HepG2 (cell line): ENCODE results near the gene YY1. TPM values are rescaled to one million over a fixed set of nuclear protein-coding genes. Genes with fewer than 3 reads are reported as not detected.

Experiments used
- ATAC-seq: fragments of 200-7000 bp; cut with Tn5 transposase; 3 replicates; pipeline ENCODE4 v1.9.1; 2020; ENCODE audit warnings: mild to moderate bottlenecking, moderate library complexity
- BruUV-seq: library from RNA; stranded (reverse); fragments of 400-500 nt; replicated peaks from 2 replicates; lab custom pipeline; 2021; lab: Mats Ljungman, UMichigan
- CTCF ChIA-PET: fragments of 300-600 bp; formaldehyde crosslinking; extraction: SDS; loops from one replicate; lab custom pipeline; 2021; ENCODE audit warnings: low total read pairs, inconsistent platforms, low intra/inter-chr PET ratio; lab: Yijun Ruan, JAX
- POLR2A ChIA-PET: fragments of 350-600 bp; sonication (Branson Sonifier 250); formaldehyde crosslinking; loops from one replicate; lab custom pipeline; 2020; ENCODE audit warnings: antibody characterized with exemption, inconsistent platforms; lab: Yijun Ruan, JAX
- DNase-seq: peaks from one replicate; pipeline ENCODE4 v3.0.0-alpha.2; 2015; ENCODE audit warnings: low spot score
- FAIRE-seq: peaks from 3 replicates; lab custom pipeline; 2011; peaks lifted over from hg19 to GRCh38; lab: Jason Lieb, UNC
- H2AFZ ChIP-seq: one replicate; pipeline ENCODE4 v1.6.1; 2011; ENCODE audit warnings: low read length, inconsistent platforms
- H3K27ac ChIP-seq: fragments of 300-600 bp; 3 replicates; pipeline ENCODE4 v1.8.0; 2011; ENCODE audit warnings: mixed run types, mild to moderate bottlenecking, mixed read lengths, low read length, inconsistent platforms; ENCODE audit not compliant: insufficient read depth; ENCODE audit errors: extremely low read length
- H3K27me3 ChIP-seq, 2 experiments: fragments of 200-600 bp in 1 of 2; 2 replicates in 1 of 2; 3 replicates in 1 of 2; pipeline versions ENCODE4 v1.6.0 to v1.8.0; 2011; ENCODE audit warnings: low read length in 2 of 2, mild to moderate bottlenecking in 2 of 2, moderate library complexity in 2 of 2, inconsistent platforms in 1 of 2; ENCODE audit not compliant: insufficient read depth in 2 of 2, control insufficient read depth in 1 of 2
- H3K36me3 ChIP-seq, 2 experiments: fragments of 200-600 bp in 1 of 2; replicated peaks in 1 of 2; 2 replicates in 1 of 2; 3 replicates in 1 of 2; pipeline versions ENCODE4 v1.5.1 to v1.8.0; 2011; ENCODE audit warnings: low read length in 2 of 2, inconsistent platforms in 1 of 2; ENCODE audit not compliant: insufficient read depth in 2 of 2, control insufficient read depth in 1 of 2
- H3K4me1 ChIP-seq: 2 replicates; pipeline ENCODE4 v1.5.1; 2012; ENCODE audit warnings: low read length, inconsistent platforms; ENCODE audit not compliant: insufficient read depth
- H3K4me2 ChIP-seq: 2 replicates; pipeline ENCODE4 v1.6.0; 2011; ENCODE audit warnings: low read depth, low read length, inconsistent platforms
- H3K4me3 ChIP-seq, 3 experiments: fragments of 200-600 bp in 1 of 3; sonication (generic), shearing (Covaris generic) in 1 of 3; replicated peaks in 1 of 3; 2 replicates each; pipeline ENCODE4 v1.5.1; 2011 to 2016; ENCODE audit warnings: low read length in 3 of 3, inconsistent platforms in 2 of 3, low read depth in 2 of 3, mild to moderate bottlenecking in 2 of 3, control low read depth in 1 of 3, mixed read lengths in 1 of 3; ENCODE audit not compliant: insufficient read depth in 1 of 3
- H3K79me2 ChIP-seq: one replicate; pipeline ENCODE4 v1.6.1; 2011; ENCODE audit warnings: low read length, inconsistent platforms; ENCODE audit not compliant: insufficient read depth
- H3K9ac ChIP-seq: 2 replicates; pipeline ENCODE4 v1.6.0; 2011; ENCODE audit warnings: mild to moderate bottlenecking, low read depth, low read length, inconsistent platforms; ENCODE audit not compliant: insufficient read depth
- H3K9me3 ChIP-seq: 2 replicates; pipeline ENCODE4 v1.5.1; 2012; ENCODE audit warnings: mild to moderate bottlenecking, low read length
- H4K20me1 ChIP-seq: 2 replicates; pipeline ENCODE4 v1.6.0; 2011; ENCODE audit warnings: inconsistent platforms, mild to moderate bottlenecking, low read length, moderate library complexity; ENCODE audit not compliant: insufficient read depth
- AHR ChIP-seq: IDR thresholded peaks from 2 replicates; pipeline ENCODE4 v1.6.1; 2018; ENCODE audit warnings: missing genetic modification reagents, missing compliant biosample characterization
- MBD4 ChIP-seq: IDR thresholded peaks from 2 replicates; pipeline ENCODE4 v1.6.1; 2012; ENCODE audit warnings: low read length, inconsistent platforms, borderline replicate concordance
- REST ChIP-seq, 2 experiments: IDR thresholded peaks; 2 replicates each; pipeline ENCODE4 v1.6.1; 2011 to 2012; ENCODE audit warnings: low read length in 2 of 2, borderline replicate concordance in 1 of 2, low read depth in 1 of 2, mild to moderate bottlenecking in 1 of 2, moderate library complexity in 1 of 2
- RNF2 ChIP-seq: fragments of 450-650 bp; conservative IDR thresholded peaks from 2 replicates; pipeline ENCODE4 v1.6.1; 2016; ENCODE audit warnings: low read depth
- SMAD3 ChIP-seq: sonication (generic); formaldehyde crosslinking; IDR thresholded peaks from 2 replicates; pipeline ENCODE4 v1.4.0; 2020; ENCODE audit warnings: missing genetic modification reagents
- TGIF2 ChIP-seq: IDR thresholded peaks from 2 replicates; pipeline ENCODE4 v1.6.1; 2016; ENCODE audit warnings: control low read depth, missing compliant biosample characterization
- UBTF ChIP-seq: sonication (generic); formaldehyde crosslinking; IDR thresholded peaks from 2 replicates; pipeline ENCODE4 v1.4.0; 2020; ENCODE audit warnings: mild to moderate bottlenecking, missing genetic modification reagents
- ZFP37 ChIP-seq: sonication (generic); formaldehyde crosslinking; IDR thresholded peaks from 2 replicates; pipeline ENCODE4 v1.4.0; 2020; ENCODE audit warnings: missing genetic modification reagents, borderline replicate concordance
- ZNF317 ChIP-seq: sonication (generic); formaldehyde crosslinking; IDR thresholded peaks from 2 replicates; pipeline ENCODE4 v1.5.0; 2020; ENCODE audit warnings: mild to moderate bottlenecking, missing genetic modification reagents
- WGBS: methylation state at CpG from one replicate; pipeline ENCODE4 v1.1.6; 2017; ENCODE audit warnings: low lambda C conversion rate; 5-methylcytosine and 5-hydroxymethylcytosine counted together
- in situ Hi-C: cut with HindIII; loops from 2 replicates; pipeline ENCODE4 v1.10.0; 2017; ENCODE audit warnings: low pct_unique_long_range_greater_than_20kb; ENCODE audit not compliant: extremely low pct_ligation_motif_present
- intact Hi-C: fragments of 100-400 bp; cut with micrococcal nuclease; formaldehyde crosslinking; loops from one replicate; pipeline ENCODE4 v1.10.0; 2022; ENCODE audit not compliant: unreplicated experiment
- polyA plus RNA-seq, 8 experiments: library from polyadenylated mRNA; depleted of rRNA in 3 of 8; stranded (reverse) in 7 of 8; unstranded in 1 of 8; fragments of >200 nt; fragmentation: Illumina TruSeq in 4 of 8; extraction: Trizol in 4 of 8; gene quantifications; 2 replicates each; pipeline versions ENCODE4 v1.2.1 to v1.2.3, GENCODE V29; 2011 to 2016; ENCODE audit warnings: low read depth in 4 of 8, missing spikeins in 1 of 8, mixed read lengths in 1 of 8; ENCODE audit not compliant: insufficient read depth in 1 of 8
- total RNA-seq, 5 experiments: library from RNA; depleted of rRNA; stranded (reverse); fragments of >200 nt; fragmentation: Illumina TruSeq; extraction: Trizol; gene quantifications; 2 replicates each; pipeline ENCODE4 v1.2.3, GENCODE V29; 2016; ENCODE audit warnings: low read depth in 1 of 5
- TF ChIP-seq, protein P1 (sequence below): sonication (generic); formaldehyde crosslinking; IDR thresholded peaks from 2 replicates; pipeline ENCODE4 v1.4.0; 2020; ENCODE audit warnings: missing genetic modification reagents
- TF ChIP-seq, protein P2 (sequence below): sonication (generic); formaldehyde crosslinking; IDR thresholded peaks from 2 replicates; pipeline ENCODE4 v1.8.0; 2022; ENCODE audit warnings: mild to moderate bottlenecking, missing genetic modification reagents, moderate library complexity
- TF ChIP-seq, protein P3 (sequence below): IDR thresholded peaks from 2 replicates; pipeline ENCODE4 v1.6.1; 2016; ENCODE audit warnings: mild to moderate bottlenecking, missing biosample characterization, missing genetic modification reagents

YY1 gene
- total and polyA plus RNA-seq, 2 of the 13 experiments (the other 11 are each of a cell fraction or from before 2014, with no cell fraction given): 29.4 to 68.1 TPM

GRCh38 chr14:100317389-100317788 lies 78.4 kb downstream of the YY1 start (continued):
- TF ChIP-seq, protein P1, sequence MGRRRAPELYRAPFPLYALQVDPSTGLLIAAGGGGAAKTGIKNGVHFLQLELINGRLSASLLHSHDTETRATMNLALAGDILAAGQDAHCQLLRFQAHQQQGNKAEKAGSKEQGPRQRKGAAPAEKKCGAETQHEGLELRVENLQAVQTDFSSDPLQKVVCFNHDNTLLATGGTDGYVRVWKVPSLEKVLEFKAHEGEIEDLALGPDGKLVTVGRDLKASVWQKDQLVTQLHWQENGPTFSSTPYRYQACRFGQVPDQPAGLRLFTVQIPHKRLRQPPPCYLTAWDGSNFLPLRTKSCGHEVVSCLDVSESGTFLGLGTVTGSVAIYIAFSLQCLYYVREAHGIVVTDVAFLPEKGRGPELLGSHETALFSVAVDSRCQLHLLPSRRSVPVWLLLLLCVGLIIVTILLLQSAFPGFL (CRISPR knock-in tag): no peak
- no peak for TF ChIP-seq MBD4
- TF ChIP-seq RNF2: no peak
- TF ChIP-seq REST (IDR thresholded peaks at IDR 0.05; ENCODE audit: borderline replicate concordance in 1 of 2, low read depth in 1 of 2, low read length in 2 of 2): no peak

DNA sequence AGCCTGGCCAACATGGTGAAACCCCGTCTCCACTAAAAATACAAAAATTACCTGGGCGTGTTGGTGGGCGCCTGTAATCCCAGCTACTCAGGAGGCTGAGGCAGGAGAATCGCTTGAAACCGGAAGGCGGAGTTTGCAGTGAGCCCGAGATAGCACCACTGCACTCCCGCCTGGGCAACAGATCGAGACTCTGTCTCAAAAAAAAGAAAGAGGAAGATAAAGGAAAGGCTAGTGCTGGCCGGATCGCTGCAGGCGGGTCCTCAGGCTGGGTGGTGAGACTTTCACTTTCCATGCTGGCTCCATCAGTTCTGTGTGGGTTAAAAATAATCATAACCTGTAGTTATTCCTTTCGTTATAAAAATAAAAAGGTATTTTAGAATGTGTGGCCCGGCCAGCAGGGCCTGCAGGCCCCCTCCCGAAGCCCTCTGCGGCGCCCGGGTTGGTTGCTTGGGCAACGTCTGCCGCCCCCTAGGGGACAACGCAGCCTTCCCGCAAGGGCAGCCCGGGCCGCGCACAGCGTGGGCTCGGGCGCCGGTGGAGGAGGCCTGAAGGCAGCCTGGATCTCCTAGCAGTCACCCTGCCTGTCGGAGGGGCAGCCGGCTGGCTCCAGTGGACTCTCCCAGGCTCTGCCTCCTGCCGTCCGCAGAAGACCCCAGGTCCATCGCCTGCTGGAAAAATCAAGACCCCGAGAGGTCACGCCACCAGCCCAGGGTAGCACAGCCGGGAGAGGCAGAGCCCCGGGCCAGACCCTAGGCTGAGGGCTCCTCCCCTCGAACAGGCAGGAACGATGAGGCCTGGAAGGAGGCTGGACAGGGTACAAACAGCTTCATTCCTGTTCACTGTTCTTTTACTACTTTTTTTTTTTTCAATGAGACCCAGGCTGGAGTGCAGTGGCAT lies 79.2 kb downstream of the YY1 start:
- WGBS: 40% methylated on average over 24 of the region's 40 CpGs
- POLR2A ChIA-PET: interaction anchor here (1.6 kb wide), 1 partner anchor 13 kb away, joined by 3 read pairs; no protein-coding TSS in a partner anchor
- TF ChIP-seq, protein P2, sequence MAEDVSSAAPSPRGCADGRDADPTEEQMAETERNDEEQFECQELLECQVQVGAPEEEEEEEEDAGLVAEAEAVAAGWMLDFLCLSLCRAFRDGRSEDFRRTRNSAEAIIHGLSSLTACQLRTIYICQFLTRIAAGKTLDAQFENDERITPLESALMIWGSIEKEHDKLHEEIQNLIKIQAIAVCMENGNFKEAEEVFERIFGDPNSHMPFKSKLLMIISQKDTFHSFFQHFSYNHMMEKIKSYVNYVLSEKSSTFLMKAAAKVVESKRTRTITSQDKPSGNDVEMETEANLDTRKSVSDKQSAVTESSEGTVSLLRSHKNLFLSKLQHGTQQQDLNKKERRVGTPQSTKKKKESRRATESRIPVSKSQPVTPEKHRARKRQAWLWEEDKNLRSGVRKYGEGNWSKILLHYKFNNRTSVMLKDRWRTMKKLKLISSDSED: no peak
- TF ChIP-seq TGIF2 (CRISPR knock-in tag): no peak
- peak; percentile 59 for TF ChIP-seq UBTF (CRISPR knock-in tag)
- TF ChIP-seq, protein P3, sequence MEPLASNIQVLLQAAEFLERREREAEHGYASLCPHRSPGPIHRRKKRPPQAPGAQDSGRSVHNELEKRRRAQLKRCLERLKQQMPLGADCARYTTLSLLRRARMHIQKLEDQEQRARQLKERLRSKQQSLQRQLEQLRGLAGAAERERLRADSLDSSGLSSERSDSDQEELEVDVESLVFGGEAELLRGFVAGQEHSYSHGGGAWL (CRISPR knock-in tag): no peak
- no peak for TF ChIP-seq ZNF317
- TF ChIP-seq SMAD3 (CRISPR knock-in tag): no peak
- TF ChIP-seq ZFP37 (CRISPR knock-in tag): no peak
- TF ChIP-seq AHR (CRISPR knock-in tag): no peak

More for the DNA sequence above, 79.2 kb downstream of the YY1 start:
- Histone ChIP-seq H3K4me3 (peak overlapping the region; percentile 37 to 62 (median 38); a peak in 5 of 6 replicates), H3K4me2 (peak overlapping the region; percentile 60), H3K9me3 (no peaks in the 10 kb centered on the region), H2AFZ (no peak overlapping the region), H3K4me1 (peaks cover 49% of the 10 kb centered on the region), H3K9ac (peak overlapping the region; percentile 3; the same call in 1 of the 2 replicates), H3K79me2 (no peaks in the 10 kb centered on the region), H3K36me3 (no peaks in the 10 kb centered on the region), H3K27ac (no peak overlapping the region), H4K20me1 (no peaks in the 10 kb centered on the region), H3K27me3 (peaks cover under 1 to 10% of the 10 kb centered on the region in 2 experiments; a peak in 4 of 5 replicates)
- in situ Hi-C loops (no loop called here), intact Hi-C loops (no loop called here)
- no peak for FAIRE-seq
- CTCF ChIA-PET: interaction anchor here (1.2 to 1.4 kb wide), 2 partner anchors 12 to 47 kb away, joined by 3 to 7 read pairs; partner anchors contain the start of gene SLC25A29
- peak; percentile 83 for ATAC-seq
- BruUV-seq: no TSS peak
- DNase-seq: no peak
